ENCODE measurements around the gene EIF4B. TPM values are rescaled to one million over a fixed set of nuclear protein-coding genes. Genes with fewer than 3 reads are reported as not detected.
A peak's percentile ranks its signal among the peaks of the same experiment; 100 is the strongest.

The EIF4B gene
- total and polyA plus RNA-seq, 9 of the 15 experiments (the other 6 are each of a cell fraction or from before 2014, with no cell fraction given), result 138 to 669 (median 552) TPM

GRCh38 chr12:52984136-52984535 lies 22.1 kb upstream of the EIF4B start:
- BruUV-seq (replicated peaks), result no TSS peak
- Histone ChIP-seq H3K27ac (ENCODE audit: extremely low read depth, low read depth, low read length) (no peak overlapping the region), H3K4me3 (no peak overlapping the region), H3K79me2 (ENCODE audit: control insufficient read depth, insufficient read depth, low read length) (no peaks in the 10 kb centered on the region), H2AFZ (ENCODE audit: low read depth, low read length) (no peak overlapping the region), H3K9me3 (replicated peaks; ENCODE audit: control insufficient read depth, insufficient read depth, low read depth, low read length) (no peaks in the 10 kb centered on the region), H3K4me1 (replicated peaks in 1 of 2; ENCODE audit: control insufficient read depth in 2 of 2, insufficient read depth in 2 of 2, low read length in 2 of 2) (no peaks in the 10 kb centered on the region; a peak in 2 of 5 replicates), H3K9me1 (ENCODE audit: control insufficient read depth, insufficient read depth, low read length) (no peaks in the 10 kb centered on the region), H3K36me3 (ENCODE audit: control insufficient read depth, insufficient read depth, low read length) (no peaks in the 10 kb centered on the region), H4K20me1 (replicated peaks; ENCODE audit: control insufficient read depth, insufficient read depth, low read length) (no peaks in the 10 kb centered on the region), H3K27me3 (ENCODE audit: control insufficient read depth in 2 of 2, insufficient read depth in 2 of 2, low read length in 2 of 2) (no peaks in the 10 kb centered on the region), H3K4me2 (ENCODE audit: insufficient read depth, low read length) (no peak overlapping the region), H3K9ac (ENCODE audit: insufficient read depth in 1 of 2, low read depth in 2 of 2, low read length in 2 of 2) (no peak overlapping the region)
- TF ChIP-seq JUN (IDR thresholded peaks at IDR 0.05; ENCODE audit: borderline replicate concordance, low read depth, low read length), result no peak
- TF ChIP-seq JUN (CRISPR knock-in tag; IDR thresholded peaks at IDR 0.05; ENCODE audit: borderline replicate concordance), result no peak
- TF ChIP-seq SAP30 (IDR thresholded peaks at IDR 0.05; ENCODE audit: borderline replicate concordance, insufficient read depth, low read depth, low read length, poor library complexity, severe bottlenecking), result no peak
- TF ChIP-seq CTCF (IDR thresholded peaks at IDR 0.05 in 2 of 3, conservative IDR thresholded peaks at IDR 0.05 in 1 of 3; ENCODE audit: insufficient read depth in 2 of 3, low read depth in 1 of 3, low read length in 3 of 3), result peak; percentile 17 to 34 (median 24); a peak in 2 of 6 replicates
- TF ChIP-seq HDGF (IDR thresholded peaks at IDR 0.05), result no peak
- no peak for TF ChIP-seq ARID4B (CRISPR knock-in tag; IDR thresholded peaks at IDR 0.05)
- no peak for TF ChIP-seq ZKSCAN1 (IDR thresholded peaks at IDR 0.05; ENCODE audit: low read depth, low read length)
- TF ChIP-seq SP2 (IDR thresholded peaks at IDR 0.05; ENCODE audit: extremely low read depth, low read depth, low read length, poor library complexity, severe bottlenecking), result peak; percentile 14
- ATAC-seq, result 0 out of 3 replicates have a peak, but pooled peaks have one; percentile 39
- no peak for DNase-seq (ENCODE audit: extremely low read depth in 1 of 4, low spot score in 3 of 4)
- WGBS (ENCODE audit: insufficient coverage, low coverage, missing lambda C conversion rate), result 20% methylated on average over 1 of the region's 1 CpG
- no peak for FAIRE-seq
- intact Hi-C loops (cut with micrococcal nuclease) (loop anchor here (5.0 to 10.0 kb wide), 3 partner anchors 399 to 827 kb away; no protein-coding TSS in a partner anchor), in situ Hi-C loops (cut with MboI) (loop anchor here (5.0 kb wide), 3 partner anchors 97 to 602 kb away; no protein-coding TSS in a partner anchor)
- ChIA-PET CTCF (ENCODE audit: low intra/inter-chr PET ratio) (interaction anchor here (10.4 kb wide), 1 partner anchor 100 kb away, joined by 398 read pairs; no protein-coding TSS in a partner anchor), POLR2A (interaction anchor here (0.6 kb wide), 1 partner anchor 1028 kb away, joined by 3 read pairs; no protein-coding TSS in a partner anchor)
